Mesodermal cell (in vitro differentiated cells): ENCODE measurements around the gene KCNJ11.

Experiments
- H3K27ac ChIP-seq: 2 replicates; pipeline ENCODE4 v1.7.0; 2013; ENCODE audit warnings: mild to moderate bottlenecking, low read depth, low read length, moderate library complexity; ENCODE audit not compliant: severe bottlenecking
- H3K36me3 ChIP-seq: 2 replicates; pipeline ENCODE4 v1.7.1; 2013; ENCODE audit warnings: mild to moderate bottlenecking, low read length, moderate library complexity; ENCODE audit not compliant: control insufficient read depth, insufficient read depth
- H3K4me1 ChIP-seq: one replicate; pipeline ENCODE4 v1.7.1; 2013; ENCODE audit warnings: mild to moderate bottlenecking, low read length; ENCODE audit not compliant: insufficient read depth, control insufficient read depth, poor library complexity, severe bottlenecking
- H3K4me3 ChIP-seq: 2 replicates; pipeline ENCODE4 v1.7.0; 2013; ENCODE audit warnings: low read length, control low read depth, mild to moderate bottlenecking; ENCODE audit not compliant: insufficient read depth, poor library complexity, severe bottlenecking; ENCODE audit errors: extremely low read depth
- H3K9me3 ChIP-seq: 2 replicates; pipeline ENCODE4 v1.7.1; 2013; ENCODE audit warnings: mild to moderate bottlenecking, low read length, moderate library complexity; ENCODE audit not compliant: control insufficient read depth
- WGBS, 2 experiments: methylation state at CpG; one replicate each; pipeline ENCODE4 v1.1.5; 2013; ENCODE audit warnings: missing lambda C conversion rate in 2 of 2; ENCODE audit not compliant: insufficient coverage in 2 of 2; 5-methylcytosine and 5-hydroxymethylcytosine counted together

KCNJ11 gene

DNA sequence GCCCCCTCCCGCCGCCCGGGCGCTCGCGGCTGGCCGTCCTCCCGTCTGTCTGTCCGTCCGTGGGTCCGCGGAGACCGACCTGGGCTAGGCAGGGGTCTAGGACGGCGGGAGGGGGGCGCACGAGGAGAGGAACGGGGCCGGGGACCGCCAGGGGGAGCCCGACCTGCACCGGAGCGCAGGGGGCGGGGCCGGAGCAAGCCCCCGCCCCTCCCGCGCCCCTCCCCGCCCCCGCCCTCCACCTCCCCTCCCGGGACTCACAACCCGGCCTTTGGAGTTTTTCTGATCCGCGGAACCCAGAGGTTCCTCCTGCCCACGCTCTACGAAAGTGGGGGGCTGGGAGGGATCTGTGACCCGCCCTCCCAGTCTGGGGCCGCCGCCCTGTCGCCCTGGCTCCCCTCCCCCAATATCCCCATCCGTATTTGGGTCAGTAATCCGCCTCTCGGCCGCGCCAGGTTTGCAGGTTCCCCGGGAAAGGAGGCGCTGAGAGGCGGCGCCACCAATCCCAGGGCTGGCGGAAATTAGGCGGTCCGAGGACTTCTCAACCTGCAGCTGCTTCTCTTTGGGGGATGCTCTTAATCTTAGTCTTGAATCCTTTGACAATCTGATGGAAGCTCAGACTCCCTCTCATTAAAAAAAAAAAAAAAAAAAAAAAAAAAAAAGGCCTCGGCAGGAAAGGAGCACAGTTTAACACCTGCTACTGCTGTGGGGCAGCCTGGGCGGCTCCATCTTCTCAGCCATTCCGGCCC lies 925 bp upstream of the KCNJ11 start:
- H3K36me3 ChIP-seq: no peaks in the 10 kb centered on the region
- H3K4me3 ChIP-seq: peak overlapping the region; percentile 39
- 7 to 12% methylated on average over 14 to 25 of the region's 55 CpGs for WGBS, 2 experiments
- no peaks in the 10 kb centered on the region for H3K9me3 ChIP-seq
- H3K27ac ChIP-seq: no peak overlapping the region
- H3K4me1 ChIP-seq: no peaks in the 10 kb centered on the region

DNA sequence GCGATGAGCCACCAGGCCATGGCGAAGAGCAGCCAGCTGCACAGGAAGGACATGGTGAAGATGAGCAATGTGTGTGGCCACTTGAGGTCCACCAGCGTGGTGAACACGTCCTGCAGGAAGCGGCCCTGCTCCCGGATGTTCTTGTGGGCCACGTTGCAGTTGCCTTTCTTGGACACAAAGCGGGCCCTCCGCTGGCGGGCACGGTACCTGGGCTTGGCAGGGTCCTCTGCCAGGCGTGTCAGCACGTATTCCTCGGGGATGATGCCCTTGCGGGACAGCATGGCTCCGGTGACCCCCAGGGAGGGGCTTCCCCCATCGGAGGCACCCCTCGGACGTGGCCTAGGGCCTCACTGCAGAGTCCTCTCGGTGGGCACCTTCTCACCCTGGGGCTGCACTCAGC lies 648 bp downstream of the KCNJ11 start:
- H3K4me3 ChIP-seq: no peak overlapping the region
- no peaks in the 10 kb centered on the region for H3K4me1 ChIP-seq
- no peaks in the 10 kb centered on the region for H3K36me3 ChIP-seq
- H3K9me3 ChIP-seq: no peaks in the 10 kb centered on the region
- 94 to 95% methylated on average over 18 to 20 of the region's 20 CpGs for WGBS, 2 experiments
- H3K27ac ChIP-seq: no peak overlapping the region

DNA sequence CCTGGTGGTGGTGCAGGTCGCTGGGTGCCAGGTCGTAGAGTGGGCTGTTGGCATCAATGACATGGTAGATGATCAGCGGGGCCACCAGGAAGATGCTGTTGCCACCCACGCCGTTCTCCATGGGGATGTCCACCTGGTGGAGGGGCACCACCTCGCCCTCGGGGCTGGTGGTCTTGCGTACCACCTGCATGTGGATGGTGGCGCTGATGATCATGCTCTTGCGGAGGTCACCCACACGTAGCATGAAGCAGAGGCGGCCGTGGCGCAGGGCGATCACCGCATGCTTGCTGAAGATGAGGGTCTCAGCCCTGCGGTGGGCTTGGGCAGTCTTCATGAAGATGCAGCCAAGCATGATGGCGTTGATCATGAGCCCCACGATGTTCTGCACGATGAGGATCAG lies 1.2 kb downstream of the KCNJ11 start:
- no peak overlapping the region for H3K4me3 ChIP-seq
- H3K9me3 ChIP-seq: no peaks in the 10 kb centered on the region
- WGBS, 2 experiments: 97% methylated on average over 20 of the region's 20 CpGs
- H3K4me1 ChIP-seq: peaks cover 1% of the 10 kb centered on the region
- H3K27ac ChIP-seq: no peak overlapping the region
- H3K36me3 ChIP-seq: no peaks in the 10 kb centered on the region

DNA sequence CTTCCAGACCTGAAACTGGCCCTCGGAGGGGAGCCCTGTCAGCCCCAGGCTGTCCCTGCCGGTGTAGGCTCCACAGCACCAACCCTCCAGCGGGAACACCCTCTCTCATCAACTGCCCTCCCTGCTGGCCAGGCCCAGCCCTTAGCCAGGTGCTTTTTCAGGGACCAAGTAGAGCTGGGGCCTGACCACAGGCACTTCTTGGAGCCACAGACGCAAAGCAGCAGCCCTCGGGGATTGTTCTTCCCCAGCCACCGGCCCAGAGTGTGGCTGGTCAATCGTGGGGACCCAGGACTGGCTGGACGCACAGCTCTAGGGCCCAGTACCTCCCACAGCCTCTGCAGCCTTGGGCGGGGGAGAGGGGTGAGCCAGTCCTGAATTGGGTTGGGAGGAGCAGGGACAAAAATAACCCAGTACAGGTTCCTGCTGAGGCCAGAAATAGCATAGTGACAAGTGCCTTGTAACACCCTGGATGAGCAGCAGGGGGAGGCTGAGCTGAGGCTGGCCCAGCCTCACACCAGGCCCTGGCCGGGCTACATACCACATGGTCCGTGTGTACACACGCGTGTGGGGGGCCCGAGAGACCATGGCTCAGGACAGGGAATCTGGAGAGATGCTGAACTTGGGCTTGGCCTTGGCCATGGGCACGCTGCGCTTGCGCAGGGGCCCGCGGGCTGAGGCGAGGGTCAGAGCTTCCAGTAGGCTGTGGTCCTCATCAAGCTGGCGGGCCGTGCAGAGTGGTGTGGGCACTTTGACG lies 2.0 kb downstream of the KCNJ11 start:
- no peaks in the 10 kb centered on the region for H3K9me3 ChIP-seq
- no peak overlapping the region for H3K4me3 ChIP-seq
- no peak overlapping the region for H3K27ac ChIP-seq
- H3K4me1 ChIP-seq: peaks cover 7% of the 10 kb centered on the region
- H3K36me3 ChIP-seq: no peaks in the 10 kb centered on the region
- WGBS, 2 experiments: 76 to 80% methylated on average over 18 to 22 of the region's 23 CpGs

DNA sequence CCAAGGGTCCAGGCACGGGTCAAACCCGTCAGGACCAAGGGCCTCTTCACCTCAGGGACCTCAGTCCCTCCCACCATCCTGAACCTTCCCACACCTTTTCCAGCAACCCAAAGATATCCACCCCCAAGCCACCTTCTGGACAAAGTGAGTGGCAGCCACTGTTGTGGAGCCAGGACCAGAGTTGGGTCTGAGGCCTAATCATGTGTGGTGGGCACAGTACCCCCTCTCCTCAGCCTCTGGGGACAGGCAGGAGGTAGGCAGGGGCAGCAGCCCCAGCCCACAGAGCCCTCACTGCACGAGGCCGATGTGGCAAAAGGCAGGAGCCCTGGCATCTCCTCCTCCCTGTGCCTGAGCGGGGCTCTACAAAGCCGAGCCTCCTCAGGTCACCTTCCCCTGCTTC lies 2.5 kb downstream of the KCNJ11 start:
- WGBS, 2 experiments: 83 to 95% methylated on average over 5 to 6 of the region's 6 CpGs
- H3K36me3 ChIP-seq: no peaks in the 10 kb centered on the region

DNA sequence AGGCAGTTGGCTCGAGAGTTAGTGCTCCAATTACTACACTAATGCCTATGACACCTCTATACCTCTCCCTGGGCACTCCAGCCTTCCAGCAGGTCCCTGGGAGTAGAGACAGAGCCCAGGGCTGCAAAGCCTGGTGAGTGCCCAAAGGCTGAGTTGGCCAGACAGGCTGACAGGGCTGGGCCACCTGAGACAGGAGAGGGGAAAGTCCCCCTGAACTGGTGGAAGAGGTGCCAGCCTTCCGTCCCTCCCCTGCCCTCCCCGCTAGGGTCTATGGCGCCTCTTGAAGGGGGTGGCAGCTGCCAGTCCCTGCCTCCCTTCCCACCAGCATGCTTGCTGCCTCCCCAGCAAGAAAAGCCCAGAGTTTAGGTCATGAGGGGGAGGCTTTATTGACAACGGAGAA lies 3.0 kb downstream of the KCNJ11 start:
- H3K36me3 ChIP-seq: no peaks in the 10 kb centered on the region
- H3K4me3 ChIP-seq: no peak overlapping the region
- 80 to 100% methylated on average over 2 to 5 of the region's 5 CpGs for whole genome bisulfite sequencing, 2 experiments
- peaks cover 15% of the 10 kb centered on the region for H3K4me1 ChIP-seq
- no peak overlapping the region for H3K27ac ChIP-seq
- no peaks in the 10 kb centered on the region for H3K9me3 ChIP-seq

More for the DNA sequence above, 2.5 kb downstream of the KCNJ11 start:
- Histone ChIP-seq H3K9me3 (no peaks in the 10 kb centered on the region), H3K4me1 (peaks cover 13% of the 10 kb centered on the region), H3K4me3 (no peak overlapping the region), H3K27ac (no peak overlapping the region)

DNA sequence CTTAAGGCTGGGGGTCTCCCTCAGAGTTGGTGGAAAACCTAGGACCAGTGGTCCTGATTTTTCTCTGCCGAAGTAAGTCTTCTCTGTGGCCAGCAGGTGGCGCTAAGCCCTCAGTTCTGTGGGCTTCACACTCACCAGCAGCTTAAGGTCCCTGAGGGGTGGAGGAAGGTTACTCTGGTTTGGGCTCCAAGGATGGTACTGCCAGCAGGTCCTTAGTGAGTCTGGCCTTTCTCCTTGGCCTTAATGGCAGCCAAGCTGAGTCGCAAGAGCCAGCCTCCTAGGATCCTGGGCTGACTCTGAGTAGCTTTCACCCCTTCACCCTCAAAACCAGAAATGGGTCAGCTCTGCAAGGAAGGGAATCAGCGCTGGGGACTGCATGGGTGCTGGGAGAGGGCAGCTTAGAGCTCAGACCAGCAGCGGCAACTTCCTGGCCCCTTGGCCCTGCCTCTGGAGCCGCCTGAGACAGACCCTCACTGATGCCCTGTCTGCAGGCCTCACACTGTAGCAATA lies 4.4 kb downstream of the KCNJ11 start:
- 45 to 54% methylated on average over 5 of the region's 6 CpGs for WGBS, 2 experiments
- Histone ChIP-seq H3K9me3 (peaks cover 4% of the 10 kb centered on the region), H3K36me3 (peaks cover 8% of the 10 kb centered on the region), H3K27ac (no peak overlapping the region), H3K4me3 (no peak overlapping the region), H3K4me1 (peaks cover 20% of the 10 kb centered on the region)

DNA sequence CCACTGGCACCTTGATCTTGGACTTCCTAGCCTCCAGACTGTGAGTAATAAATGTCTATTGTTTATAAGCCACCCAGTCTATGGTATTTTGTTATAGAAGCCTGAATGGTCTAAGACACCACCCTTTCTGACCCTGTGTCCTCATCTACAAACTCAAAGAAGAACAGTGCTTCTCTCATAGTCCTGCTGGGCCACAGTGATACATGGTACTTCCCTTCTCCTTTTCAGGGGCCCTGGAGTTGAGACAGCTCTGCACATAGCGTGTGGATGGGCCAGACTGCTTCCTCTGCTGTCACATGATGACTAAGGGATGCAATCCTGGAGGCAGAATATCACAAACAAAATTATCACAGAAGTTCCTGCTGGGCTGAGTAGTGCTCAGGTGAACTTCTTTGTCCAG lies 5.0 kb downstream of the KCNJ11 start:
- peaks cover 9% of the 10 kb centered on the region for H3K36me3 ChIP-seq
- H3K9me3 ChIP-seq: peaks cover 10% of the 10 kb centered on the region
- 60% methylated on average over 1 of the region's 1 CpG; no CpG with 5 or more reads in 1 of the 2 experiments for WGBS, 2 experiments
- H3K4me3 ChIP-seq: no peak overlapping the region
- no peak overlapping the region for H3K27ac ChIP-seq
- H3K4me1 ChIP-seq: peaks cover 20% of the 10 kb centered on the region

DNA sequence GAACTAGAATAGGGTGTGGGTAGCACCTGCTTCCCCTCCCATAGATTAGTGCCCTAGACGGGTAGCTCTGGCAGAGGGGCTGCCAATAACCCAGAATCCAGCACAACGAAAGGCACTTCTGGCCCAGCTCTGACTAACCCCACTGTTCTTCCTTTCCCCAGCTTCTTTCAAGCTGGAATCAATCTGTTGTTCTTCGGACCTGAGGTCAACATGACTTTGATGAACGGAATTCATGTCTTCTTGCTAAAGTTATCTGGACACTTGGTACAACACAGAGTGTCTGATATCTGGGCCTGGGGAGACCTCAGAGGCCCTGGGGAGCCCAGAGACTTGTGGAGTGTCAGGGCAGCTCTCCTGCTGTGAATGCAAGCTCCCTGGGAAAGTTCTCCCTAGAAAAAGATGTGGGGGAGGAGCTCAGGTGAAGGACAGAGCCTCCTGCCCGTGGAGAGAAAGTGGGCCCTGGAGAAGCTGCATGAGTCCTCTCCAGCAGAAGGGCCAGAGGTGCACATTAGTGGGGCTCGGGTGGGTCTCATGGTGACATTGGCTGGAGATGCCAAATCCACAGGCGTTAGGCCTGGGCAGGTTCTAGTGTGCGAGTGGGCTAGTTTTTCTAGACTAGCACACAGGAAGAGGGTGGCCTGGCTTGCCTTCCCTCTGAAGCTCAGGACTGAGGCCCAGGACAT lies 6.3 kb downstream of the KCNJ11 start:
- Histone ChIP-seq H3K4me1 (peaks cover 20% of the 10 kb centered on the region), H3K9me3 (peaks cover 20% of the 10 kb centered on the region), H3K4me3 (no peak overlapping the region), H3K36me3 (peaks cover 11% of the 10 kb centered on the region), H3K27ac (no peak overlapping the region)
- WGBS, 2 experiments: 88 to 92% methylated on average over 8 of the region's 8 CpGs

DNA sequence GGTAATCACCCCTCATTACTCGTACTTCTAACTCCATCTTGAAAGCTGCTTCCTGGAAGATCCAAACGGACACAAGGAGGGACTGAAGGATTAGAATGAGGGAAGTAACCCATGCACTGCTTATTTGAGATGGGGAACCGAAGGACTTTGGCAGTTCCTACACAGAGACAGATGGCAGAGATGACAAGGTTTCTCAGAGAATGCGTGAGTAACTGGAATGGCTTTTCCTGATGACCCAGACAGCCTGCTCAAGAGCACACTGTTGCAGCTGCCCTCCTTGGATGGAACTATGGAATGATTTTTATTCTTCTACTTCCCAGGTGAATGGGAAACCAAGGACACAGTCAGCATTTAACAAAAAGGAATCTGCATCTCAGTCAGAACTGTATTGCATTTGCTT lies 7.3 kb downstream of the KCNJ11 start:
- peaks cover 20% of the 10 kb centered on the region for H3K9me3 ChIP-seq
- peaks cover 20% of the 10 kb centered on the region for H3K4me1 ChIP-seq
- WGBS, 2 experiments: 75 to 94% methylated on average over 3 of the region's 4 CpGs
- H3K36me3 ChIP-seq: peaks cover 11% of the 10 kb centered on the region
- H3K4me3 ChIP-seq: no peak overlapping the region
- H3K27ac ChIP-seq: no peak overlapping the region
